NCI-H2227 treated with DMSO at 0.1 percent for 48 hours (cell line): Measurements from ENCODE around the gene TRPM3.

ENCODE experiments used
- DNase-seq: peaks from one replicate; lab custom pipeline; 2025; lab: John Stamatoyannopoulos, UW

The TRPM3 gene

GRCh38 chr9:71121275-71122021 is at the start of gene TRPM3:
TRPM3 (minus strand) TSS chr9:71121621; CDS start chr9:71121354, 267 bp downstream.
- peak; percentile 28 for DNase-seq

DNA sequence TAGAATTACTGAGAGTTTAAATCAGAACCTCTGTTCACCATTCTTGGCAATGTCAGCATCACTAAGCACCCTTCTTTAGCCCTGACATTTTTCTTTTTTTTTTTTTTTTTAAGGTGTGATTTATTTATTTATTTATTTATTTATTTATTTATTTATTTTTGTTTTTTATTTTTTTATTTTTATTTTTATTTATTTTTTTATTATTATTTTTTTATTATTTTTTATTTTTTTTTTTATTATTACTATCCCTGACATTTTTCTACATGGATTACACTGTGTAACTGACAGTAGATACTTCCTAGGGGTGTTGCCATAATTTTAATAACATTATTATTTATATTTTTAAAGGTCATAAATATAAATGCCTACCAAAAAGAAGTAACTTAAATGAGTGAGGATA is 47.0 kb upstream of the TRPM3 start:
- no peak for DNase-seq

- no peak for DNase-seq
These were observed 40.7 kb upstream of the TRPM3 start for GRCh38 chr9:71162126-71162525.

DNA sequence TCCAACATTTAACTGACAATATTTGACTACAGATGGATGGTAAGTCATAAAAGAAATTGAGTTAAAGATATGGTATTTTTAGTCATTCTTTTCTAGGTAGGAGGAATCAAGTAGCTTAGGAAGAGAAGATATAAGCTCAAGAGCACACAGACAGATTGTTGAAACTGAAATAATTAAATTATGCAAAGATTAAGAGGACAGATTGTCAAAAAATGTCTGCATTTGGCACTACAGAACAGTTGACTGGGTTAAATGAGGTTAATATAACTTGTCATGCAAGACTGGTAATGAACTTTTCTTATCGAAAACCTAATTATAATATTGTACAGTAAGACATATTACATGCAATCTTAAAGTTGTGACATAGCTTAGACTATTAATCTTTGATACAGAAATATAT is 36.3 kb upstream of the TRPM3 start:
- no peak for DNase-seq

DNA sequence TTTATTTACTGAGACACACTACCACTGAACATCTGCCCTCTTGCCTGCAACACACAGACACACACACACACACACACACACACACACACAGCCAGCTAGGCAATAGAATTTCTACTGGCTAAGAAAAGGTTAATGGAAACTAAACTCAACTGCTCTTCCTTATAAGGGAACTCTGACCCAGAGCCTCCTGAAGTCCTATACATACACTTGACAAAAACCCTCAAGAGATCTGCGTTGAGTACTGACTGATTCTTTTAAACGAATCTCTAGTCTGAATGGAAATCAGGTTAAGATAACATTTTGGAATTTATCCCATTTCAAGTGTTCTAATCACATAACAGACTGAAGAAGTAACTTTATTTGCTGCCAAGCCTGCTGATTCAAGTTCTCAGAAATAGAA is 25.9 kb upstream of the TRPM3 start:
- no peak for DNase-seq

DNA sequence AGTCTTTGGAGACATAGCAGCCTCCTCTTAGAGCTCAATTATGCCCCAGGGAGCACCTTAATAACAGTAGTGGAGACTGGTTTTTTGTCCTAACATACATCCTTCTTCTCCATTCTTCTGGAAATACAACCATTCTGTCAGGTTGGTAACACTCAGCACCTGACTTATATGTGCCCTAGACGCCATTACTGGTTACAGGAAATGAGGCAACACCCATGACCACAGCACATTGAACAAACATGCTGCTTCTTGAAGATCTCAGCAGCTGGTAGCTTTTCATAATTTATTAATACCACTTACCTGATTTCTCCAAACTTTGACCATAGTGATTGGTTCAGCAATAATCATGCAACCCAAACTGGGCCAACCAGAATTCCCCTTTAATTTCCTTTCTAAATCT is 25.1 kb upstream of the TRPM3 start:
- DNase-seq, result no peak

DNA sequence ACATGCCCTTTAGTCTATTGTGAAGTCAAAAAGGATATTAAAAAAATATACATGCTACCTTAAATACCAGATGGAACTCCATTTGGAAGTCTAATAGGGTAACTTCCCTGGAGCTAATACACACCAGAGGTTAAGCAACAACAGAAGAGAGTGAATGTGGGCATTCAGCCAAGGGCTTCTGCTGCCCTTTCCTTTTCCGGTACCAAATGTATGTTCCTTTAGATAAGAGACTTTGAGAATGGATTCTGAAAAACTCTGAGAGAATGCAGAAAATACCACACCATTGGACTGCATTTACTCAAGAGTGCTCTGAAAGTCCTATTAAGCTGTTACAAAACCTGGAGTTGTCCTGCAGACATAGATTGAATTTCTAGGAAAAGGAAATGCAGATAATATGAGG is 23.8 kb upstream of the TRPM3 start:
- no peak for DNase-seq

DNA sequence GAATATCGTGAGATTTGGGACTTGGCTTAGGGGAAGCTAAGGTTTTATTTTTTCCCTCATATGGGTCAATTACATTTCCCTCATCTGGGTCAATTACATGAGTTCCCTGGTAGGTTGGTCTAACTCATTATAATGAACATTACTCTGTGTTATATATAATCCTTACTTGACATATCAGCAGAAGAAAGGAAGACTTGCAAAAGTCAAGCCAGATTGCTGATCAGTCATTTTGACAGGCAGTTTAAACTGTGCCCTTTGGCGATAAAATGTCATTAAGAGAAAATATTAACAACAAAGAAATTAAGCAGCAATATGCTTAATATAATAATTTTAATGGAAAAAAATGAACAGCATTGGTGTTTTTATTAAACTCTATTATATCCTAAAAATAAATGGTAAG is 23.1 kb upstream of the TRPM3 start:
- no peak for DNase-seq

DNA sequence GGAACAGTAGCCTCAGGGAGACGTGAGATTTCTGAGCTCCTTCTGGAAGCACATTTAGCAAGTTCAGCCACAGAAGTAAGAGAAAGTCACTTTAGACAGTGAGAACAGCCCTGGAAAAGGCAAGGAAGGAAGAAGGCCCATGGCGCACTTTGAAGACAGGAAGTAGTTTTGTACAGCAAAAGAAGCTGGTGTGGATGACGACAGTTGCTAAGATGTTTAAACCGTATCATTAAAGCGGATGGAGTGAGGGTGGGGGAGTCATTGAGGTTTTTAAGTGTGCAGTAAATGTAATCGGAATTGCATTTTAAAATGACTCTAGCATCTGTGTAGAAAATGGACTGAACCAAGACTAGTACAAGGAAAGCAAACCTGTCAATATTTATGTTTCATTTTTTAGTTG is 15.3 kb upstream of the TRPM3 start:
- DNase-seq, result no peak

- DNase-seq, result no peak
These were observed 9.7 kb upstream of the TRPM3 start for GRCh38 chr9:71131145-71131544.

- DNase-seq, result no peak
These were observed 9.1 kb upstream of the TRPM3 start for GRCh38 chr9:71130521-71130920.

GRCh38 chr9:71128796-71129195 is 7.4 kb upstream of the TRPM3 start:
- no peak for DNase-seq

DNA sequence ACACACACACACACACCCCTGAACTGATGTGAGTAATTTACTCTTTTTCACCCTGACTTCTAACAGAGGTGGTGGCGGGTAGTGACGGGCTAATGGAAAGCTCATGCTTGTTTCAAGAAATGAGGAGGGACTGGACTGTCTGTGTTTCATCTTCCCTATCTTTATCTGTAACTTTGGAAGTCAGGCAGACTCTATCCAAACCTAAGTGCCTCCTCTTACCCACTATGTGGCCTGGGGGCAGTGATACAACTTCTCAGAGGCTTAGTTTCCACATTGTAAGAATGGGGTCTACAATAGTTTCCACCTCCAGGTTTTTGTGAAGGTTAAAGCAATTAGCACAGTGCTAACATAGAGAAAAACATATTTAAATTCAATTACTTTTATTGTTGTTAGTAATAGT is 5.9 kb upstream of the TRPM3 start:
- DNase-seq, result no peak

DNA sequence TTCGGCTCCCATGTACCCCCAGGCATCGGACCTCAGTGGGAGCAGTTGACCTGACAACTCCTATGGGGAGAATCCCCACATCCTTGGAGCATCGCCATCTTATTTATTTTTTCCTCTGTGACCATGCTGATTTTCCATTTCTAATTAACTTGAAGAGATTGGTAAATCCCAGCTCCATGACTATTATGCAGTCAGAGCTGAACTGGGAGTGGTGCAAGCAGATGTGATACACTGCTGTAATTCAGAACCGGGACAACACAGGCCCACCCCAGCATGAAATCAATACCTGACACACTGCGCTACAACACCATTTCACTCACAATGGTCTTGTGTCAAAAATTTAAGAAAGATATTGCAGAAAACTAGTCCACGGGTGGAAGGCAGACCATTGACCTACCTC is 1.0 kb upstream of the TRPM3 start:
- DNase-seq, result no peak

DNA sequence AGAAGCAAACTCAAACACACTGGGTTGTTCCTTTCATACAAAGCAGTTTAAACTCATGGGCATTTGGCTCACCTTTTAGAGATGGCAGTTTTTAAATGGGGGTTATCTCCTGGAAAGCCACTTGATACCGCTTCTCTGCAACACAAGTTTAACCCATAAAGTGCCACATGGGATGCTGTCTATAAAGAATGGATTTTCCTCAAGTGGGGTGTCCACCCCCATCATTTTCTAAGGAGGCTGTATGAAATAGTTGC is 528 bp upstream of the TRPM3 start:
- DNase-seq, result no peak

DNA sequence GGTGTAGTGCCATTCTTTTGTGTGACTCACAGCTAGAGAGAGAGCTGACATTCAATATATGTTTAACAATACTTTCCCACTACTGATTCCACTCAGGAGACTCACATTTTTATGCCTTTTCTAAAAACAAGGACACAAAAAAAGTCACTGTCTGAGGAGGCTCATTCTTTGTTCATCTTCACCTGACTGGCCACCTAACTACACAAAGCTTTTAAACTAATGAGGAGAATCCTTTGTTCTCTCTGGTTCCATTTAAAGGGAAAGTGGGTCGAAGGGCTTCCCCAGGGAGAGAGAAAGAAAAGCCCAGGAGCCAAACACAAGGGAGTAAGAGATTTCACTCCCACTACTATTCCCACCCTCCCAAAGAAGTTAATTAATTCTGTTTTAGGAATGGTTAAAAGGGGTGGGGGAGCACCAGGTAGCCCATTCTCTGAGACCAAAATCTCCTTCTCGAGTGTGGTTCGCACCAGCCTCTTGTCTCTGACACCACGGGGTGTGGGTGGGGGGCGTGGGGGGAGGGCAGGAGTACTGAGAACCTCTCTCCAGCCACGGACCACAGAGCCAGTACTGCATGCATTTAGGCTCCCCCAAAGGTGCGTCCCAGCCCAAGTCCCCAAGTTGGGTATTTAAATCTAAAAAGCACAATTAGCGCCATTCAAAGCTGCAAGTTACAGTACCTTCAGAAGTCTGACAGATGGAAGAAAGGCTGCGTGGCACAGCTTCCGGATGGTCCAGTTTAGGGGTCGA is 747 bp downstream of the TRPM3 start:
- DNase-seq, result no peak

DNA sequence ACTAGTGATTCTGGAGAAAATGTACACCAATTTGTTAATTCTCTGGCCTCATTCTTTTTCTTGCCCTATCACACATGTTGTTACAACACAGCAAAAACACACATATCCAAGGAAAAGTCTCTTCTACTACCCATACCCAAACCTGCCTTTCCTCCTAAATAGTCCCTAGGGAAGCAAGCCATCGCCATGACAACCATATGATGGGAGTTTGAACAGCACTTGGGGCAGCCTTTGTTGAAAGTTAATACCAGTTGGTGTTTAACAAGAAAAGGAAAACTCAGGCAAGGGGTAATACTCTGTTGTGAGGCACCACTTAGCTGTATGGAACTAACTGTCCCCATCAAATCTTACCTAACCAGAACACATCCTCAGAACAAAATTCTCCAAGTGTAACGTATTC is 1.7 kb downstream of the TRPM3 start:
- DNase-seq, result no peak

DNA sequence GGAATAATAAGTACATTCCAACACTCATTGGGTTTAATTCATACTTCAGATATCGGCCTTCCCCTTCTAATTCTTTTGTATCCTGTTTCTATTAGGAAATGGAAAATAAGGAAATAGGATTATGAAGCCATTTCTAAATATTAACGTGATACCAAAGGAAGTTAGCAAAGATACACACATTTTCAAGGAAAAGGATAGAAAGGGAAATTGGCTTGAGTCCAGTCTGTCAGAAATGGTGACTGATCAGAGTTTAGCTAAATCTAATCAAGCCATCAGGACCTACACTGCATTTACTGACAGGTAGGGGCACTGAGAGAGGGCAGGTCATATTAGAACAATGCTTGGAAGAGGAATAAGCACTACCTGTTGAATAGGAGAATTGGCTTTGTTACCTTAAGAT is 3.1 kb downstream of the TRPM3 start:
- DNase-seq, result no peak

GRCh38 chr9:71115448-71115975 is 5.9 kb downstream of the TRPM3 start:
- no peak for DNase-seq

GRCh38 chr9:71112866-71113265 is 8.6 kb downstream of the TRPM3 start:
- DNase-seq, result no peak

DNA sequence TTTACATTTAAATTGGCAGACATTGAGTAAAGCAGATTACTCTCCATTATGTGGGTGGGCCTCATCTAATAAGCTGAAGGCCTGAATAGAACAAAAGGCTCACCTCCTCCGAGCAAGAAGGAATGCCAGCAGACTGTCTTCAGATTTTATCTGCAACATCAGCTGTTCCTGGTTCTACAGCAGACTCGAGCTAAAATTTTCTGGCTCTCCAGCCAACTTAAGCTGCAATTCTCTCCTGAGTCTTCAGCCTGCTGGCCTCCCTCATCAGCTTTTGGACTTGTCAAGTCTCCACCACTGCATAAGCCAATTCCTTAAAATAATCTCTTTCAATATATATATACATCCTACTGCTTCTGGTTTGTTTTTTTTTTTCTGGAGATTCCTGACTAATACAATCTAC is 12.5 kb downstream of the TRPM3 start:
- DNase-seq, result no peak

GRCh38 chr9:71106992-71107391 is 14.4 kb downstream of the TRPM3 start:
- DNase-seq, result no peak

- no peak for DNase-seq
These were observed 16.2 kb downstream of the TRPM3 start for GRCh38 chr9:71105192-71105591.

DNA sequence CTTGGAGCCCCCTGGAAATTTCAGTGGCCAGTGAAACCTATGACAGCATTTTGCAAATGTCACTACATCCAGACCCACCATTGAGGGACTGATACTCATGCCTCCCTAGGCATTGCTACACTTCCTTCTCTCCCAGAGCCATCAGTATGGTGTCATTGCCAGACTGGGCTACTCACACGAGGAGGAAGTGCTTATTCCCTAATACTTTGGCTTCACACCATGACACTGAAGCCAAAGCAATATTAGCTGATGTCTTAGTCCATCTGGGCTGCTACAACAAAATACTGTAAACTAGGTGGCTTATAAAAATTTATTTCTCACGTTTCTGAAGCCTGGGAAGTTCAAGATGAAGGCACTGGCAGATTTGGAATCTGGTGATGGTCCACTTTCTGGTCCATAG is 22.6 kb downstream of the TRPM3 start:
- no peak for DNase-seq
